Mesenchymal stem cell (in vitro differentiated cells and primary cell): ENCODE results near the gene PERP.

Experiments
- DNase-seq: peaks from one replicate; pipeline ENCODE4 v3.0.0-alpha.2; 2013
- H2AFZ ChIP-seq: one replicate; pipeline ENCODE4 v1.6.1; 2013; ENCODE audit warnings: low read depth, mild to moderate bottlenecking, control low read depth, inconsistent platforms, low read length, moderate library complexity
- H2AK5ac ChIP-seq: 2 replicates; pipeline ENCODE4 v1.6.1; 2013; ENCODE audit warnings: low read length, moderate library complexity, mild to moderate bottlenecking, inconsistent platforms; ENCODE audit not compliant: severe bottlenecking
- H2BK120ac ChIP-seq: one replicate; pipeline ENCODE4 v1.6.1; 2013; ENCODE audit warnings: low read depth, mild to moderate bottlenecking, inconsistent platforms, low read length, moderate library complexity
- H2BK12ac ChIP-seq, 2 experiments: one replicate each; pipeline ENCODE4 v1.6.1; 2013; ENCODE audit warnings: inconsistent platforms in 2 of 2, low read length in 2 of 2, mild to moderate bottlenecking in 2 of 2, moderate library complexity in 2 of 2, control low read depth in 1 of 2
- H2BK15ac ChIP-seq: one replicate; pipeline ENCODE4 v1.6.1; 2013; ENCODE audit warnings: mild to moderate bottlenecking, low read depth, inconsistent platforms; ENCODE audit not compliant: poor library complexity, severe bottlenecking
- H2BK5ac ChIP-seq: 2 replicates; pipeline ENCODE4 v1.6.1; 2013; ENCODE audit warnings: low read depth, mild to moderate bottlenecking, low read length, control low read depth, inconsistent platforms; ENCODE audit not compliant: poor library complexity, severe bottlenecking
- H3K14ac ChIP-seq, 2 experiments: one replicate each; pipeline ENCODE4 v1.6.1; 2013; ENCODE audit warnings: inconsistent platforms in 2 of 2, low read length in 2 of 2, control low read depth in 1 of 2, mild to moderate bottlenecking in 1 of 2, moderate library complexity in 1 of 2
- H3K18ac ChIP-seq, 2 experiments: one replicate each; pipeline ENCODE4 v1.6.1; 2013; ENCODE audit warnings: inconsistent platforms in 2 of 2, low read length in 2 of 2, control low read depth in 1 of 2, low read depth in 1 of 2, mild to moderate bottlenecking in 1 of 2
- H3K23ac ChIP-seq, 2 experiments: one replicate each; pipeline ENCODE4 v1.6.1; 2013; ENCODE audit warnings: inconsistent platforms in 2 of 2, low read length in 2 of 2, mild to moderate bottlenecking in 2 of 2, moderate library complexity in 2 of 2, control low read depth in 1 of 2
- H3K27ac ChIP-seq: 2 replicates; pipeline ENCODE4 v1.5.1; 2013; ENCODE audit warnings: mild to moderate bottlenecking, moderate library complexity, low read length, control low read depth, inconsistent platforms; ENCODE audit not compliant: poor library complexity, severe bottlenecking
- H3K27me3 ChIP-seq, 2 experiments: 2 replicates each; pipeline versions ENCODE4 v1.6.1 to v1.7.0; 2013; ENCODE audit warnings: low read length in 2 of 2, mild to moderate bottlenecking in 2 of 2, moderate library complexity in 2 of 2, control low read depth in 1 of 2, inconsistent platforms in 1 of 2; ENCODE audit not compliant: control insufficient read depth in 1 of 2, insufficient read depth in 1 of 2
- H3K36me3 ChIP-seq, 2 experiments: 2 replicates each; pipeline versions ENCODE4 v1.6.1 to v1.7.0; 2013; ENCODE audit warnings: low read length in 2 of 2, control low read depth in 1 of 2, inconsistent platforms in 1 of 2, low read depth in 1 of 2, mild to moderate bottlenecking in 1 of 2; ENCODE audit not compliant: insufficient read depth in 2 of 2, control insufficient read depth in 1 of 2
- H3K4ac ChIP-seq, 2 experiments: one replicate each; pipeline ENCODE4 v1.6.1; 2013; ENCODE audit warnings: inconsistent platforms in 2 of 2, low read length in 2 of 2, mild to moderate bottlenecking in 2 of 2, moderate library complexity in 2 of 2, control low read depth in 1 of 2, low read depth in 1 of 2
- H3K4me1 ChIP-seq: 2 replicates; pipeline ENCODE4 v1.6.1; 2013; ENCODE audit warnings: low read depth, low read length, control low read depth; ENCODE audit not compliant: control insufficient read depth, insufficient read depth
- H3K4me2 ChIP-seq: 2 replicates; pipeline ENCODE4 v1.6.1; 2013; ENCODE audit warnings: low read length, mild to moderate bottlenecking, inconsistent platforms; ENCODE audit not compliant: poor library complexity, severe bottlenecking
- H3K4me3 ChIP-seq, 2 experiments: 2 replicates each; pipeline versions ENCODE4 v1.5.1 to v1.7.0; 2013; ENCODE audit warnings: low read length in 2 of 2, mild to moderate bottlenecking in 2 of 2, control low read depth in 1 of 2, low read depth in 1 of 2; ENCODE audit not compliant: insufficient read depth in 1 of 2
- H3K79me1 ChIP-seq: replicated peaks from 2 replicates; pipeline ENCODE4 v1.6.1; 2013; ENCODE audit warnings: mild to moderate bottlenecking, control low read depth, low read length, inconsistent platforms; ENCODE audit not compliant: poor library complexity, severe bottlenecking
- H3K9ac ChIP-seq: 2 replicates; pipeline ENCODE4 v1.7.0; 2013; ENCODE audit warnings: mild to moderate bottlenecking, low read length, moderate library complexity
- H3K9me3 ChIP-seq: 2 replicates; pipeline ENCODE4 v1.7.0; 2013; ENCODE audit warnings: mild to moderate bottlenecking, low read length; ENCODE audit not compliant: control insufficient read depth
- H4K8ac ChIP-seq: one replicate; pipeline ENCODE4 v1.6.1; 2013; ENCODE audit warnings: inconsistent platforms, mild to moderate bottlenecking, low read length, moderate library complexity
- H4K91ac ChIP-seq: one replicate; pipeline ENCODE4 v1.6.1; 2013; ENCODE audit warnings: mild to moderate bottlenecking, low read length, inconsistent platforms
- WGBS: methylation state at CpG from one replicate; pipeline ENCODE4 v1.1.7; 2013; ENCODE audit warnings: mixed read lengths; 5-methylcytosine and 5-hydroxymethylcytosine counted together

Gene PERP

DNA sequence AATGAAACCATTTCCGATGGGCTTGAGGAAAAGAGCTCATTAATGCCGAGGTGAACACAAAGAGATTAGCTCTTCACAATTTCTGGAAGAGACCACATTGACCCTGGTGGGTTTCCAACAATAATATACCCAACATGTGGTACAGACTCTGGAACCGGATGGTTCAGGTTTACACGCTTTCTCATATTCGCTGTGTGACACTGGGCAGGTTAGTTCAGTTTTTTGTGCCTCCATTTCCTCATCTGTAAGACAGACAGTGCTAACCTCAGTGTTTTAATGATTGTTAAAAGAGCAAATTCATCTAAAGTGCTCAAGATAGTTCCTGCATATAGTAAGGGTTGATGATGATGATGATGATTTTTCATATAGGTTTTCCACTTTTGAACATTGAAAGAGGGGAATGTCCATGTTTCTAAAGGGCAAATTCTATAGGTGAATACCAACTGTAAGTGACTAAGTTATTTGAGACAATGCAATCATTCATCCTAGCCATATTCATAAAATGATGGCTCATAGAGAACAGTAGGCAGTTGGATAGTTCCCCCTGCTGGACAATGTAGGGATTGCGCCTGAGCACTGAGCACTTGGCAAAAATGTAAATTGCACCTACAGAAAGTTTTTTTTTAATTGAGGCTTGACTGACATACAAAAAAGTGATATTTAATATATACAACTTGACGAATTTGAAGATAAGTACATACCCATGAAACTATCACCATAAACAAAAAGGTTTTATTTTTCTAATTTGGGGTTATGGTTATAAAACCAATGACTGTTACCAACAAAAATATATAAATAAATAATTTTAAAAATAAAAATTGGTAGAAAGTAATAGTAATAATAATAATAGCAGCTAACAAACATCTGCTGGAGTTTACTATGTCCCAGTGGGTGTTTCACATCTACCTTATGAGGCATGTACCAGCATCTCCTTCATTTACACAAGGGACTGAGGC is 2.1 kb upstream of the PERP start:
- H2BK15ac ChIP-seq = no peak overlapping the region
- H3K14ac ChIP-seq = no peak overlapping the region
- no peak overlapping the region for H2BK12ac ChIP-seq
- H3K79me1 ChIP-seq = no peaks in the 10 kb centered on the region
- H2AK5ac ChIP-seq = no peak overlapping the region
- no peak overlapping the region for H3K18ac ChIP-seq
- no peak overlapping the region for H3K9ac ChIP-seq
- no peak overlapping the region for H3K4me3 ChIP-seq
- H2BK120ac ChIP-seq = no peak overlapping the region
- H3K4me2 ChIP-seq = no peak overlapping the region
- H3K27ac ChIP-seq = peak overlapping the region; percentile 5
- H3K36me3 ChIP-seq = no peaks in the 10 kb centered on the region
- H3K23ac ChIP-seq = no peak overlapping the region
- 78% methylated on average over 6 of the region's 7 CpGs for WGBS
- no peak overlapping the region for H4K91ac ChIP-seq
- peaks cover 5% of the 10 kb centered on the region for H3K4me1 ChIP-seq
- no peak overlapping the region for H2AFZ ChIP-seq
- H3K9me3 ChIP-seq = no peaks in the 10 kb centered on the region
- H4K8ac ChIP-seq = no peak overlapping the region
- no peak overlapping the region for H2BK5ac ChIP-seq
- H3K27me3 ChIP-seq = peaks cover 0 to 12% of the 10 kb centered on the region in 2 experiments
- DNase-seq = peak; percentile 71
- no peak overlapping the region for H3K4ac ChIP-seq

DNA sequence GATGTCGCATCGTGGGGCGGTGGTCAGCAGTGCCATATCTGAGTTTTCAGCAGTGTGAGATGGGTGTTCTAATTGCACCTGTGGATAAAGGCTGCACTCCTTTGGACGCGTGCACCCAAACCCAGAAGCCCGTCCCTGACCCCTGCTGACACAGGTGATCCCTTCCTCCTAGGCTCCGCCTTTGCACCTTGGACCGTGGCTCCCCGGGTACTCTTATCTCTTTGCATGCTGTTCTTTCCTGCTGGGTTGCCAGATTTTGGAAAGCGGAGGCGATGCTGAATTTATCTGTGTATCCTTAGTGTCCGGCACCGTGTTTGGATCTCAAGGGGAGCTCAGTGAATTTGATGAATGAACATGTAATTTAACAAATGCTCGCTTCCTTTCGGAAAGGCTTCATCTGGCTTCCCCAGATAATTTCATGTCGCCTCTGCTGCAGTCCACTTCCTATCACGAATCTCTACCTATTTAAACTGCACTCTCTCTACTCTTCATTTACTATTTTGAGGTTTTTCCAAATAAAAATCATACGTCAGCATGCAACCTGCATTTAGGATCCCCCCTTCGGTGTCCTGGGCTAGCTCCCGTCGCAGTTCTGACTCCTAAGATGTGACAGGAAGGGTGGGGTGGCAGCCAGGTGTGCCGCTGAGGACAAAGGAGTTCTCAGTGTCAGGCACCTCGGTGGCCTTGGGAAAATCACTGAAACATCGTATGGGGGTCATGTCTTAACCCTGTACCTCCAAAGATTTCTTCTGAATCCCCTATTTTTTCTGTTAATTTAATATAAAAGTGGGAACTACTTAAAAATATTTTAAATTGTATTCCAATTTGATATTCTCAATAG is 753 bp upstream of the PERP start:
- H2BK5ac ChIP-seq = no peak overlapping the region
- H3K27me3 ChIP-seq = peaks cover 0 to 5% of the 10 kb centered on the region in 2 experiments
- H3K23ac ChIP-seq = peak overlapping the region in 1 of 2 experiments; percentile 85
- peaks cover 5% of the 10 kb centered on the region for H3K4me1 ChIP-seq
- H2AK5ac ChIP-seq = no peak overlapping the region
- H3K36me3 ChIP-seq = no peaks in the 10 kb centered on the region
- peak overlapping the region in 1 of 2 experiments; percentile 50 for H3K4ac ChIP-seq
- no peaks in the 10 kb centered on the region for H3K79me1 ChIP-seq
- peak overlapping the region in 1 of 2 experiments; percentile 36 for H3K14ac ChIP-seq
- H3K9ac ChIP-seq = peak overlapping the region; percentile 91
- H2BK12ac ChIP-seq = peak overlapping the region in 1 of 2 experiments; percentile 72
- no peak overlapping the region for H3K27ac ChIP-seq
- H4K8ac ChIP-seq = no peak overlapping the region
- peak overlapping the region; percentile 86 for H2AFZ ChIP-seq
- no peak for DNase-seq
- H2BK120ac ChIP-seq = no peak overlapping the region
- no peak overlapping the region for H2BK15ac ChIP-seq
- H4K91ac ChIP-seq = no peak overlapping the region
- WGBS = 7% methylated on average over 22 of the region's 24 CpGs
- H3K4me2 ChIP-seq = peak overlapping the region; percentile 90
- peak overlapping the region in 1 of 2 experiments; percentile 67 for H3K18ac ChIP-seq
- H3K9me3 ChIP-seq = no peaks in the 10 kb centered on the region
- H3K4me3 ChIP-seq = peak overlapping the region; percentile 83 to 97

DNA sequence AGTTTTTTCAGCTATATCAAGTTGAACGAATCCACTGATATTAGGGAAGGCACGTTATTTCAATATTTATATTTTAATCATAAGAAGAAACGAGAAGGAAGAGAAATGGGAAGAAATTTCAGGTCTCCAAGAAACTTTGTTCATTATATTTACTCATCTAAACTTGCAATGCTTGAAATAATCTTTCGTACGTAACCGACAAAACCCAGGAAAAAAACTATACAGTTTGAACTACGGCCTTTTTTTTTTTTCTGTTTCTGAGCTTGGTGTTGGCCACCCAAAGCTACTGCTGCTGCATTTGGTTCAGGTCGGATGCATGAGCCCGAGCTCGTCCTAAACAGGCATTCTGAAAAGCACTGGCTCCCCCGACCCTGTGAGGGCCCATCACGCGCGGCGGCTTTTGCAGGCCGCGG is 548 bp downstream of the PERP start:
- peaks cover 5% of the 10 kb centered on the region for H3K4me1 ChIP-seq
- H4K8ac ChIP-seq = peak overlapping the region; percentile 83
- no peak for DNase-seq
- H2AK5ac ChIP-seq = no peak overlapping the region
- peak overlapping the region; percentile 46 for H3K27ac ChIP-seq
- peak overlapping the region in 1 of 2 experiments; percentile 97 for H3K23ac ChIP-seq
- peak overlapping the region; percentile 11 for H2BK120ac ChIP-seq
- peak overlapping the region; percentile 95 for H2AFZ ChIP-seq
- H3K79me1 ChIP-seq = no peaks in the 10 kb centered on the region
- H3K4me3 ChIP-seq = peak overlapping the region; percentile 83 to 97
- H2BK5ac ChIP-seq = peak overlapping the region; percentile 83
- no peaks in the 10 kb centered on the region for H3K36me3 ChIP-seq
- peak overlapping the region; percentile 91 for H3K9ac ChIP-seq
- H2BK12ac ChIP-seq = no peak overlapping the region
- H3K27me3 ChIP-seq = peaks cover 0 to 5% of the 10 kb centered on the region in 2 experiments
- H3K4me2 ChIP-seq = peak overlapping the region; percentile 49
- H4K91ac ChIP-seq = no peak overlapping the region
- H3K9me3 ChIP-seq = no peaks in the 10 kb centered on the region
- H3K4ac ChIP-seq = peak overlapping the region; percentile 13 to 75
- no peak overlapping the region for H2BK15ac ChIP-seq
- under 1% methylated on average over 14 of the region's 17 CpGs for WGBS
- peak overlapping the region in 1 of 2 experiments; percentile 97 for H3K18ac ChIP-seq
- H3K14ac ChIP-seq = peak overlapping the region in 1 of 2 experiments; percentile 96
